GM23338 (cell line): Measurements from ENCODE around the gene LRRFIP1. TPM values are rescaled to one million over a fixed set of nuclear protein-coding genes. Genes with fewer than 3 reads are reported as not detected.
A peak's percentile ranks its signal among the peaks of the same experiment; 100 is the strongest.

ENCODE experiments used
- ATAC-seq: fragments of 200-7000 bp; cut with Tn5 transposase; 3 replicates; pipeline ENCODE4 v1.9.1; 2020
- DNase-seq: peaks from one replicate; pipeline ENCODE4 v3.0.0-alpha.2; 2015; ENCODE audit warnings: low spot score
- H2AFZ ChIP-seq: fragments of 200-600 bp; sonication (generic); 2 replicates; pipeline ENCODE4 v1.8.0; 2016; ENCODE audit warnings: antibody characterized with exemption, mild to moderate bottlenecking, moderate library complexity
- H3F3A ChIP-seq: fragments of 200-600 bp; sonication (generic); replicated peaks from 2 replicates; pipeline ENCODE4 v1.8.0; 2017; ENCODE audit warnings: antibody characterized with exemption, mixed run types, low read depth
- H3K27ac ChIP-seq: fragments of 200-600 bp; sonication (generic); 2 replicates; pipeline ENCODE4 v1.6.1; 2016; ENCODE audit warnings: low read depth
- H3K27me3 ChIP-seq: fragments of 200-600 bp; sonication (generic); 2 replicates; pipeline ENCODE4 v1.8.0; 2016; ENCODE audit warnings: mild to moderate bottlenecking, mixed run types, moderate library complexity; ENCODE audit not compliant: insufficient read depth
- H3K36me3 ChIP-seq: fragments of 200-600 bp; sonication (generic); 2 replicates; pipeline ENCODE4 v1.8.0; 2016; ENCODE audit warnings: mild to moderate bottlenecking; ENCODE audit not compliant: insufficient read depth
- H3K4me1 ChIP-seq: fragments of 200-600 bp; sonication (generic); 2 replicates; pipeline ENCODE4 v1.8.0; 2016; ENCODE audit warnings: mild to moderate bottlenecking, moderate library complexity; ENCODE audit not compliant: insufficient read depth
- H3K4me2 ChIP-seq: fragments of 200-600 bp; sonication (generic); 2 replicates; pipeline ENCODE4 v1.7.1; 2017; ENCODE audit warnings: mixed run types
- H3K4me3 ChIP-seq: fragments of 200-600 bp; sonication (generic); 2 replicates; pipeline ENCODE4 v1.6.1; 2016; ENCODE audit warnings: mixed run types
- H3K79me2 ChIP-seq: fragments of 200-600 bp; sonication (generic); replicated peaks from 2 replicates; pipeline ENCODE4 v1.8.0; 2017; ENCODE audit warnings: mild to moderate bottlenecking; ENCODE audit not compliant: insufficient read depth
- H3K9me2 ChIP-seq: fragments of 200-600 bp; sonication (generic); 2 replicates; pipeline ENCODE4 v1.8.0; 2017; ENCODE audit not compliant: insufficient read depth
- H4K20me1 ChIP-seq: fragments of 200-600 bp; sonication (generic); replicated peaks from 2 replicates; pipeline ENCODE4 v1.8.0; 2017; ENCODE audit warnings: mild to moderate bottlenecking; ENCODE audit not compliant: insufficient read depth
- H3K27ac Mint-ChIP-seq: 2 replicates; pipeline ENCODE4 v1.8.0; 2020; ENCODE audit warnings: inconsistent platforms, mild to moderate bottlenecking, moderate library complexity, mixed read lengths
- H3K27me3 Mint-ChIP-seq: 3 replicates; pipeline ENCODE4 v1.8.0; 2022; ENCODE audit warnings: low read depth, mild to moderate bottlenecking, moderate library complexity, mixed read lengths, inconsistent platforms; ENCODE audit not compliant: insufficient read depth, poor library complexity
- H3K36me3 Mint-ChIP-seq: 3 replicates; pipeline ENCODE4 v1.8.0; 2021; ENCODE audit warnings: low read depth, mild to moderate bottlenecking, inconsistent platforms, moderate library complexity, mixed read lengths
- H3K4me1 Mint-ChIP-seq: 3 replicates; pipeline ENCODE4 v1.8.0; 2020; ENCODE audit warnings: mild to moderate bottlenecking, inconsistent platforms, mixed read lengths
- H3K4me3 Mint-ChIP-seq: 3 replicates; pipeline ENCODE4 v1.8.0; 2021; ENCODE audit warnings: moderate library complexity, mild to moderate bottlenecking, inconsistent platforms, mixed read lengths
- H3K9me3 Mint-ChIP-seq: 3 replicates; pipeline ENCODE4 v1.8.0; 2020; ENCODE audit warnings: moderate library complexity, mild to moderate bottlenecking, inconsistent platforms, mixed read lengths
- CREB1 ChIP-seq: fragments of 250-450 bp; sonication (Bioruptor Pico); IDR thresholded peaks from 2 replicates; pipeline ENCODE4 v1.5.0; 2020; ENCODE audit warnings: low read depth, mild to moderate bottlenecking, moderate library complexity
- CTCF ChIP-seq, 2 experiments: fragments of 200-600 bp in 1 of 2; sonication (generic) in 1 of 2; conservative IDR thresholded peaks; 2 replicates each; pipeline versions ENCODE4 v1.5.1 to v1.6.1; 2016 to 2017; ENCODE audit warnings: antibody characterized with exemption in 2 of 2, low read depth in 2 of 2, mild to moderate bottlenecking in 2 of 2, moderate library complexity in 1 of 2
- ETS1 ChIP-seq: IDR thresholded peaks from 2 replicates; pipeline ENCODE4 v1.6.1; 2016; ENCODE audit warnings: antibody characterized with exemption
- EZH2 ChIP-seq: fragments of 200-600 bp; sonication (generic); IDR thresholded peaks from one replicate; pipeline ENCODE4 v1.8.0; 2017; ENCODE audit warnings: antibody characterized with exemption, mild to moderate bottlenecking, low read depth; ENCODE audit not compliant: unreplicated experiment
- EZH2phosphoT487 ChIP-seq: fragments of 200-600 bp; sonication (generic); IDR thresholded peaks from one replicate; pipeline ENCODE4 v1.8.1; 2018; ENCODE audit warnings: antibody characterized with exemption; ENCODE audit not compliant: unreplicated experiment
- NANOG ChIP-seq: IDR thresholded peaks from 2 replicates; pipeline ENCODE4 v1.6.1; 2016; ENCODE audit warnings: antibody characterized with exemption, borderline replicate concordance
- POLR2AphosphoS5 ChIP-seq: IDR thresholded peaks from 2 replicates; pipeline ENCODE4 v1.6.1; 2016; ENCODE audit warnings: antibody characterized with exemption, low read depth
- REST ChIP-seq: IDR thresholded peaks from one replicate; pipeline ENCODE4 v1.6.1; 2018; ENCODE audit warnings: antibody characterized with exemption; ENCODE audit not compliant: unreplicated experiment
- STAT1 ChIP-seq: IDR thresholded peaks from one replicate; pipeline ENCODE4 v1.6.1; 2016; ENCODE audit warnings: antibody characterized with exemption; ENCODE audit not compliant: unreplicated experiment
- ZNF114 ChIP-seq: fragments of 250-450 bp; sonication (Bioruptor Pico); IDR thresholded peaks from 2 replicates; pipeline ENCODE4 v1.5.0; 2020; ENCODE audit warnings: mild to moderate bottlenecking, moderate library complexity
- ZNF331 ChIP-seq: fragments of 250-450 bp; sonication (Bioruptor Pico); IDR thresholded peaks from 2 replicates; pipeline ENCODE4 v1.5.0; 2020; ENCODE audit warnings: low read depth, mild to moderate bottlenecking, moderate library complexity
- ZNF462 ChIP-seq: fragments of 250-450 bp; sonication (Bioruptor Pico); IDR thresholded peaks from 2 replicates; pipeline ENCODE4 v1.5.0; 2020; ENCODE audit warnings: mild to moderate bottlenecking, moderate library complexity
- polyA plus RNA-seq: library from polyadenylated mRNA; unstranded; fragments of >200 nt; fragmentation: Nextera tagmentation; extraction: Ambion mirVana; gene quantifications from 2 replicates; pipeline ENCODE4 v1.2.1, GENCODE V29; 2016
- total RNA-seq: library from RNA; depleted of rRNA; stranded (reverse); fragments of >200 nt; shearing (Covaris generic); gene quantifications from 2 replicates; pipeline ENCODE4 v1.2.3, GENCODE V29; 2014

Gene LRRFIP1
- total and polyA plus RNA-seq, 2 experiments from 2014 or later = 59.6 to 178 TPM

GRCh38 chr2:237716011-237716410 lies 88.6 kb downstream of the LRRFIP1 start:
- Histone ChIP-seq H3K4me2 (peak overlapping the region; percentile 37; the same call in 1 of the 2 replicates), H3K27me3 (no peaks in the 10 kb centered on the region), H4K20me1 (peaks cover 21% of the 10 kb centered on the region), H3F3A (no peaks in the 10 kb centered on the region), H3K27ac (no peak overlapping the region), H3K36me3 (no peaks in the 10 kb centered on the region), H3K9me2 (no peaks in the 10 kb centered on the region), H2AFZ (no peak overlapping the region), H3K4me3 (no peak overlapping the region), H3K4me1 (peaks cover 43% of the 10 kb centered on the region), H3K79me2 (peaks cover 80% of the 10 kb centered on the region)
- Mint-ChIP-seq H3K4me1 (peaks cover 65% of the 10 kb centered on the region), H3K9me3 (no peaks in the 10 kb centered on the region), H3K27me3 (peaks cover 3% of the 10 kb centered on the region), H3K36me3 (peaks cover 6% of the 10 kb centered on the region), H3K27ac (no peak overlapping the region), H3K4me3 (no peak overlapping the region)
- ATAC-seq (no peak), DNase-seq (no peak)
- TF ChIP-seq CTCF (conservative IDR thresholded peaks at IDR 0.05; ENCODE audit: low read depth in 2 of 2) = no peak
- TF ChIP-seq ZNF114 (CRISPR knock-in tag) = no peak
- TF ChIP-seq ETS1 = no peak
- TF ChIP-seq NANOG = no peak
- TF ChIP-seq EZH2phosphoT487 = no peak
- TF ChIP-seq EZH2 = no peak
- TF ChIP-seq POLR2AphosphoS5 = no peak
- no peak for TF ChIP-seq REST
- no peak for TF ChIP-seq CREB1
- no peak for TF ChIP-seq ZNF462 (CRISPR knock-in tag)
- TF ChIP-seq STAT1 = no peak
- no peak for TF ChIP-seq ZNF331 (CRISPR knock-in tag)
